Fibroblast of lung (primary cell): Measurements from ENCODE around the gene ZGLP1. TPM values are rescaled to one million over a fixed set of nuclear protein-coding genes. Genes with fewer than 3 reads are reported as not detected.

Source experiments
- DNase-seq, 2 donors: peaks; one replicate each; pipeline versions ENCODE4 v3.0.0 to v3.0.0-alpha.2; 2010; ENCODE audit warnings: low read depth in 2 of 2
- H2AFZ ChIP-seq: 2 replicates; pipeline ENCODE4 v1.5.1; 2012; ENCODE audit warnings: low read length, control low read depth, inconsistent platforms
- H3K27ac ChIP-seq: 2 replicates; pipeline ENCODE4 v1.5.1; 2011; ENCODE audit warnings: low read length, control low read depth; ENCODE audit not compliant: insufficient read depth
- H3K27me3 ChIP-seq: 2 replicates; pipeline ENCODE4 v1.5.1; 2011; ENCODE audit warnings: mild to moderate bottlenecking, low read length; ENCODE audit not compliant: control insufficient read depth, insufficient read depth
- H3K36me3 ChIP-seq: 2 replicates; pipeline ENCODE4 v1.5.1; 2011; ENCODE audit warnings: low read length; ENCODE audit not compliant: control insufficient read depth, insufficient read depth
- H3K4me1 ChIP-seq: 2 replicates; pipeline ENCODE4 v1.5.1; 2011; ENCODE audit warnings: low read length; ENCODE audit not compliant: control insufficient read depth, insufficient read depth; ENCODE audit errors: extremely low read depth
- H3K4me2 ChIP-seq: 2 replicates; pipeline ENCODE4 v1.5.1; 2011; ENCODE audit warnings: low read length, control low read depth; ENCODE audit not compliant: insufficient read depth; ENCODE audit errors: extremely low read depth
- H3K4me3 ChIP-seq, 4 experiments: fragments of 200-600 bp in 1 of 4; sonication (generic) in 1 of 4; replicated peaks in 1 of 4; 2 replicates each; pipeline ENCODE4 v1.5.1; 2011 to 2016; ENCODE audit warnings: low read length in 4 of 4, low read depth in 3 of 4, mild to moderate bottlenecking in 3 of 4, control low read depth in 2 of 4, inconsistent platforms in 1 of 4, mixed read lengths in 1 of 4; ENCODE audit not compliant: insufficient read depth in 1 of 4; ENCODE audit errors: control extremely low read depth in 1 of 4
- H3K79me2 ChIP-seq: 2 replicates; pipeline ENCODE4 v1.5.1; 2012; ENCODE audit warnings: mild to moderate bottlenecking, low read length, inconsistent platforms; ENCODE audit not compliant: control insufficient read depth, insufficient read depth
- H3K9ac ChIP-seq: 2 replicates; pipeline ENCODE4 v1.5.1; 2011; ENCODE audit warnings: mild to moderate bottlenecking, low read length, control low read depth; ENCODE audit not compliant: insufficient read depth
- H3K9me3 ChIP-seq: 2 replicates; pipeline ENCODE4 v1.5.1; 2012; ENCODE audit warnings: low read depth, low read length; ENCODE audit not compliant: control insufficient read depth, insufficient read depth
- H4K20me1 ChIP-seq: 2 replicates; pipeline ENCODE4 v1.5.1; 2011; ENCODE audit warnings: low read length; ENCODE audit not compliant: control insufficient read depth, insufficient read depth; ENCODE audit errors: extremely low read depth
- EZH2 ChIP-seq: IDR thresholded peaks from 2 replicates; pipeline ENCODE4 v1.5.1; 2012; ENCODE audit warnings: low read length, control low read depth, mild to moderate bottlenecking; ENCODE audit errors: missing control alignments
- polyA plus RNA-seq, 2 donors: library from polyadenylated mRNA; depleted of rRNA in 1 of 2; stranded (reverse) in 1 of 2; unstranded in 1 of 2; fragments of >200 nt; gene quantifications; 2 replicates each; pipeline ENCODE4 v1.2.1, GENCODE V29; 2011 to 2012; ENCODE audit warnings: missing spikeins in 1 of 2
- total RNA-seq: library from RNA; depleted of rRNA; stranded (reverse); fragments of >200 nt; gene quantifications from 2 replicates; pipeline ENCODE4 v1.2.1, GENCODE V29; 2014
- TF ChIP-seq, protein P1 (sequence below), 2 donors: IDR thresholded peaks in 1 of 2; conservative IDR thresholded peaks in 1 of 2; 1 replicate in 1 of 2; 2 replicates in 1 of 2; pipeline ENCODE4 v1.5.1; 2011 to 2012; ENCODE audit warnings: low read length in 2 of 2, control low read depth in 1 of 2, inconsistent platforms in 1 of 2, low read depth in 1 of 2, mild to moderate bottlenecking in 1 of 2

ZGLP1 gene
- total and polyA plus RNA-seq, 2 donors (not counting 1 experiment from before 2014, with no cell fraction given): 0.35 to 0.66 TPM

DNA sequence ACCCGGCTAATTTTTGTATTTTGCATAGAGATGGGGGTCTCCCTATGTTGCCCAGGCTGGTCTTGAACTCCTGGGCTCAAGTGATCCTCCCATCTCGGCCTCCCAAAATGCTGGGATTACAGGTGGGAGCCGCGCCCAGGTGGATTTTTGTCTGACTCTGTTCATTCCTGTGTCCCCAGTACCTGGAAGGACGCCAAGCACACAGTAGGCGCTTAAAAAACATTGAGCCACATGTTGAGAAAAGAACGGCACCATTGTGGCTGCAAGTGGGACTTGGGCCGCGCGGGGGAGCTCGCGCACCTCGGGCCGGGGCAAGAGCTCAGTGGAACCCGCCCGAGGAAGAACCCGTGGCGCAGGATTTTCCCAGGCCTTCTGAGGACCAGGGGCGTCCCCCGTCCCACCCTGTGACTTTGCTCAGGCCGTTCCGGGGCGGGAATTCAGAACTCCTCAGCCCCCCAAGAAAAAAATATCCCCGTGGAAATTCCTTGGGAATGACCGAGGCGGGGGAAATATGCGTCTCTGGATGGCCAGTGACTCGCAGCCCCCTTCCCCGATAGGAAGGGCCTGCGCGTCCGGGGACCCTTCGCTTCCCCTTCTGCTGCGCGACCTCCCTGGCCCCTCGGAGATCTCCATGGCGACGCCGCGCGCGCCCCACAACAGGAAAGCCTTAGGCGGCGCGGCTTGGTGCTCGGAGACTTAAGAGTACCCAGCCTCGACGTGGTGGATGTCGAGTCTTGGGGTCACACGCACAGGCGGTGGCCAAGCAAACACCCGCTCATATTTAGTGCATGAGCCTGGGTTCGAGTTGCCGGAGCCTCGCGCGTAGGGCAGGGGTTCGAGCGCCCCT, 40.1 kb downstream of the ZGLP1 start:
- Histone ChIP-seq H3K36me3 (no peaks in the 10 kb centered on the region), H3K4me2 (peak overlapping the region; percentile 62), H2AFZ (no peak overlapping the region), H3K4me1 (peaks cover 7% of the 10 kb centered on the region), H4K20me1 (no peaks in the 10 kb centered on the region), H3K27ac (no peak overlapping the region), H3K9me3 (no peaks in the 10 kb centered on the region), H3K27me3 (peaks cover 13% of the 10 kb centered on the region), H3K79me2 (no peaks in the 10 kb centered on the region), H3K9ac (no peak overlapping the region), H3K4me3 (peak overlapping the region in 1 of 4 experiments; percentile 61)
- peak; percentile 62 to 66 for DNase-seq
- TF ChIP-seq EZH2: no peak
- TF ChIP-seq, protein P1, sequence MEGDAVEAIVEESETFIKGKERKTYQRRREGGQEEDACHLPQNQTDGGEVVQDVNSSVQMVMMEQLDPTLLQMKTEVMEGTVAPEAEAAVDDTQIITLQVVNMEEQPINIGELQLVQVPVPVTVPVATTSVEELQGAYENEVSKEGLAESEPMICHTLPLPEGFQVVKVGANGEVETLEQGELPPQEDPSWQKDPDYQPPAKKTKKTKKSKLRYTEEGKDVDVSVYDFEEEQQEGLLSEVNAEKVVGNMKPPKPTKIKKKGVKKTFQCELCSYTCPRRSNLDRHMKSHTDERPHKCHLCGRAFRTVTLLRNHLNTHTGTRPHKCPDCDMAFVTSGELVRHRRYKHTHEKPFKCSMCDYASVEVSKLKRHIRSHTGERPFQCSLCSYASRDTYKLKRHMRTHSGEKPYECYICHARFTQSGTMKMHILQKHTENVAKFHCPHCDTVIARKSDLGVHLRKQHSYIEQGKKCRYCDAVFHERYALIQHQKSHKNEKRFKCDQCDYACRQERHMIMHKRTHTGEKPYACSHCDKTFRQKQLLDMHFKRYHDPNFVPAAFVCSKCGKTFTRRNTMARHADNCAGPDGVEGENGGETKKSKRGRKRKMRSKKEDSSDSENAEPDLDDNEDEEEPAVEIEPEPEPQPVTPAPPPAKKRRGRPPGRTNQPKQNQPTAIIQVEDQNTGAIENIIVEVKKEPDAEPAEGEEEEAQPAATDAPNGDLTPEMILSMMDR (conservative IDR thresholded peaks at IDR 0.05 in 1 of 2, IDR thresholded peaks at IDR 0.05 in 1 of 2; ENCODE audit: low read depth in 1 of 2, low read length in 2 of 2): peak; percentile 78 to 86

DNA sequence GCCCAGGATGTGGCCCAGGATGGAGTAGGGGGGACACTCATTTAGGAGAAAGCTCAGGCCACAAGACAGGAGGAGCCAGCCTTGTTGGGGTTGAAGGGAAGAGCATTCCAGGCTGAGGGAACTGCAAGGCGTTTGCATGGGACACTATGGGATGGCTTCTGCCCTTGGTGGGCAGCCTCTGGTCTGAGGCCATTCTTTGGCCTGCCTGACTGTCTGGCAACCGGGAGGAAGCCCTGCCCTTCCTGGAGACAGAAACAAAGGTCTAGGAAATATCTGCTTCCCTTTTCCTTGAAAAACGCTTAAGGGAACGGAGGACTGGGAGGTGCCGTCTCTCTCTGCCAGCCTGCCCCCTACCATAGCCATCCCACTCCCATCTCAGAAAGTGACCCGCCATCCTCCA, 41.5 kb downstream of the ZGLP1 start:
- no peak overlapping the region for H3K27ac ChIP-seq
- no peak for DNase-seq
- no peak overlapping the region for H3K4me2 ChIP-seq
- H3K4me1 ChIP-seq: peaks cover 7% of the 10 kb centered on the region
- H3K4me3 ChIP-seq: no peak overlapping the region
- H3K9me3 ChIP-seq: no peaks in the 10 kb centered on the region
- no peaks in the 10 kb centered on the region for H3K79me2 ChIP-seq
- H3K9ac ChIP-seq: no peak overlapping the region
- no peaks in the 10 kb centered on the region for H4K20me1 ChIP-seq
- no peak overlapping the region for H2AFZ ChIP-seq
- TF ChIP-seq, protein P1 (conservative IDR thresholded peaks at IDR 0.05 in 1 of 2, IDR thresholded peaks at IDR 0.05 in 1 of 2; ENCODE audit: low read depth in 1 of 2, low read length in 2 of 2): no peak
- TF ChIP-seq EZH2: no peak
- H3K36me3 ChIP-seq: no peaks in the 10 kb centered on the region
- H3K27me3 ChIP-seq: peaks cover 13% of the 10 kb centered on the region

DNA sequence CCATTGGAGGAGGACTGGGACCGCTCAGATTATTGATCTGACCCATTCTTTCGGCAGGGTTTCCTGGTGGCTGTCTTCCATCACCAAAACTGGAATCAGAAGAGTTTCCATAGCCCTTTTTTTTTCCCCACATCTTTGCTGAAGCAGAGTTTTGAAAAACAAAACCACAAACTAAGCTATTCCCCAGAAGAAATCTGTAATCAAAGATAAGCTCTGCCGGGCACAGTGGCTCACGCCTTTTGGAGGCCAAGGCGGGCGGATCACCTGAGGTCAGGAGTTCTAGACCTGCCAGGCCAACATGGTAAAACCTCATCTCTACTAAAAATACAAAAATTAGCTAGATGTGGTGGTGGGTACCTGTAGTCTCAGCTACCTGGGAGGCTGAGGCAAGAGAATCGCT, 42.9 kb downstream of the ZGLP1 start:
- TF ChIP-seq, protein P1 (conservative IDR thresholded peaks at IDR 0.05 in 1 of 2, IDR thresholded peaks at IDR 0.05 in 1 of 2; ENCODE audit: low read depth in 1 of 2, low read length in 2 of 2): no peak
- TF ChIP-seq EZH2: no peak
- H4K20me1 ChIP-seq: no peaks in the 10 kb centered on the region
- peaks cover 13% of the 10 kb centered on the region for H3K27me3 ChIP-seq

More for the DNA sequence above, 42.9 kb downstream of the ZGLP1 start:
- no peak for DNase-seq
- Histone ChIP-seq H3K9ac (no peak overlapping the region), H3K4me2 (no peak overlapping the region), H3K4me3 (no peak overlapping the region), H3K79me2 (no peaks in the 10 kb centered on the region), H2AFZ (no peak overlapping the region), H3K36me3 (no peaks in the 10 kb centered on the region), H3K4me1 (peaks cover 7% of the 10 kb centered on the region), H3K9me3 (no peaks in the 10 kb centered on the region), H3K27ac (no peak overlapping the region)
